IMR-90 (cell line): ENCODE results near the gene ORMDL3. TPM values are rescaled to one million over a fixed set of nuclear protein-coding genes. Genes with fewer than 3 reads are reported as not detected.

Source experiments
- ATAC-seq: fragments of 200-7000 bp; cut with Tn5 transposase; 2 replicates; pipeline ENCODE4 v1.9.1; 2020; ENCODE audit warnings: low read depth, mild to moderate bottlenecking, moderate library complexity
- BruUV-seq: library from RNA; stranded (reverse); fragments of 400-500 nt; replicated peaks from 2 replicates; lab custom pipeline; 2021; lab: Mats Ljungman, UMichigan
- CTCF ChIA-PET: fragments of 300-600 bp; formaldehyde crosslinking; extraction: SDS; loops from one replicate; lab custom pipeline; 2021; ENCODE audit warnings: antibody characterized with exemption; lab: Yijun Ruan, JAX
- POLR2A ChIA-PET: fragments of 300-600 bp; sonication (Branson Sonifier 250); formaldehyde crosslinking; loops from one replicate; lab custom pipeline; 2022; ENCODE audit warnings: antibody characterized with exemption; ENCODE audit not compliant: unreplicated experiment; lab: Charles Lee
- DNase-seq: peaks from one replicate; pipeline ENCODE4 v3.0.0; 2013
- H2AFZ ChIP-seq: replicated peaks from 2 replicates; pipeline ENCODE3; 2013; ENCODE audit warnings: low read length, mild to moderate bottlenecking; ENCODE audit not compliant: poor library complexity
- H2AK5ac ChIP-seq: 2 replicates; pipeline ENCODE4 v1.6.1; 2013; ENCODE audit warnings: low read depth, low read length, inconsistent platforms
- H2AK9ac ChIP-seq: replicated peaks from 2 replicates; pipeline ENCODE3; 2013; ENCODE audit warnings: mild to moderate bottlenecking, low read depth, low read length, moderate library complexity; ENCODE audit not compliant: poor library complexity
- H2BK120ac ChIP-seq: 2 replicates; pipeline ENCODE4 v1.6.1; 2013; ENCODE audit warnings: low read depth, low read length, inconsistent platforms
- H2BK15ac ChIP-seq: 3 replicates; pipeline ENCODE4 v1.6.1; 2013; ENCODE audit warnings: low read depth, low read length, inconsistent platforms
- H2BK20ac ChIP-seq: 2 replicates; pipeline ENCODE4 v1.6.1; 2013; ENCODE audit warnings: low read depth, mild to moderate bottlenecking, inconsistent platforms, low read length, moderate library complexity
- H2BK5ac ChIP-seq: 2 replicates; pipeline ENCODE4 v1.6.1; 2013; ENCODE audit warnings: mild to moderate bottlenecking, low read depth, low read length, inconsistent platforms; ENCODE audit not compliant: poor library complexity, severe bottlenecking
- H3K14ac ChIP-seq: replicated peaks from 2 replicates; pipeline ENCODE4 v1.6.1; 2013; ENCODE audit warnings: low read depth, low read length, inconsistent platforms
- H3K18ac ChIP-seq: 2 replicates; pipeline ENCODE4 v1.6.1; 2013; ENCODE audit warnings: low read depth, low read length, control low read depth
- H3K23ac ChIP-seq: 2 replicates; pipeline ENCODE4 v1.6.1; 2013; ENCODE audit warnings: low read depth, low read length, inconsistent platforms
- H3K27ac ChIP-seq: 2 replicates; pipeline ENCODE4 v1.5.1; 2013; ENCODE audit warnings: mild to moderate bottlenecking, control low read depth, low read length; ENCODE audit not compliant: insufficient read depth
- H3K27me3 ChIP-seq: 2 replicates; pipeline ENCODE4 v1.6.1; 2013; ENCODE audit warnings: low read length; ENCODE audit not compliant: control insufficient read depth, insufficient read depth
- H3K36me3 ChIP-seq: 2 replicates; pipeline ENCODE4 v1.6.1; 2013; ENCODE audit warnings: low read length, mixed read lengths; ENCODE audit not compliant: control insufficient read depth, insufficient read depth
- H3K4ac ChIP-seq: 2 replicates; pipeline ENCODE4 v1.6.1; 2013; ENCODE audit warnings: low read depth, low read length, inconsistent platforms
- H3K4me1 ChIP-seq: 2 replicates; pipeline ENCODE4 v1.6.1; 2013; ENCODE audit warnings: low read length, mixed read lengths; ENCODE audit not compliant: control insufficient read depth, insufficient read depth
- H3K4me2 ChIP-seq: 2 replicates; pipeline ENCODE4 v1.6.1; 2013; ENCODE audit warnings: low read depth, mild to moderate bottlenecking, control low read depth, low read length, moderate library complexity
- H3K4me3 ChIP-seq: 2 replicates; pipeline ENCODE4 v1.5.1; 2013; ENCODE audit warnings: low read depth, mild to moderate bottlenecking, control low read depth, low read length, moderate library complexity; ENCODE audit not compliant: insufficient read depth
- H3K56ac ChIP-seq: 2 replicates; pipeline ENCODE4 v1.6.1; 2013; ENCODE audit warnings: low read length, inconsistent platforms; ENCODE audit not compliant: insufficient read depth; ENCODE audit errors: extremely low read depth
- H3K79me1 ChIP-seq, 2 experiments: 2 replicates each; pipeline ENCODE4 v1.6.1; 2013; ENCODE audit warnings: low read length in 2 of 2, inconsistent platforms in 1 of 2, low read depth in 1 of 2
- H3K9ac ChIP-seq: 2 replicates; pipeline ENCODE4 v1.6.1; 2013; ENCODE audit warnings: low read depth, low read length, control low read depth
- H3K9me1 ChIP-seq: 2 replicates; pipeline ENCODE4 v1.6.1; 2013; ENCODE audit warnings: low read length, inconsistent platforms; ENCODE audit not compliant: insufficient read depth
- H3K9me3 ChIP-seq: 2 replicates; pipeline ENCODE4 v1.6.1; 2013; ENCODE audit warnings: low read length; ENCODE audit not compliant: control insufficient read depth, insufficient read depth
- H4K20me1 ChIP-seq: 2 replicates; pipeline ENCODE4 v1.6.1; 2013; ENCODE audit warnings: low read length, inconsistent platforms; ENCODE audit not compliant: insufficient read depth
- H4K5ac ChIP-seq: 2 replicates; pipeline ENCODE4 v1.6.1; 2013; ENCODE audit warnings: mild to moderate bottlenecking, low read depth, low read length, control low read depth
- H4K8ac ChIP-seq, 2 experiments: 2 replicates each; pipeline ENCODE4 v1.6.1; 2013; ENCODE audit warnings: low read depth in 2 of 2, low read length in 2 of 2, control low read depth in 1 of 2, inconsistent platforms in 1 of 2
- H4K91ac ChIP-seq: 2 replicates; pipeline ENCODE4 v1.6.1; 2013; ENCODE audit warnings: low read depth, low read length, inconsistent platforms; ENCODE audit not compliant: insufficient read depth
- RCOR1 ChIP-seq: IDR thresholded peaks from 2 replicates; pipeline ENCODE4 v1.6.1; 2012; ENCODE audit warnings: mild to moderate bottlenecking, low read length, improper control_type of control experiment; ENCODE audit not compliant: insufficient replicate concordance
- WGBS, 2 experiments: methylation state at CpG; one replicate each; pipeline versions ENCODE4 v1.1.5 to v1.1.7; 2013; ENCODE audit warnings: missing lambda C conversion rate in 2 of 2; ENCODE audit not compliant: insufficient read length in 1 of 2; ENCODE audit errors: extremely low coverage in 2 of 2; 5-methylcytosine and 5-hydroxymethylcytosine counted together
- dilution Hi-C: fragments of 300-500 bp; cut with HindIII; formaldehyde crosslinking; loops from one replicate; pipeline ENCODE4 v1.14.3; 2018; ENCODE audit warnings: low sequenced_read_pairs; ENCODE audit not compliant: unreplicated experiment
- in situ Hi-C: fragments of 300-500 bp; cut with MboI; formaldehyde crosslinking; loops from 3 replicates; pipeline ENCODE4 v1.14.3; 2019; ENCODE audit warnings: low sequenced_read_pairs, inconsistent platforms, mixed read lengths
- intact Hi-C: fragments of 100-400 bp; cut with micrococcal nuclease; formaldehyde crosslinking; loops from 2 replicates; pipeline ENCODE4 v1.10.0; 2022
- polyA plus RNA-seq, 3 experiments: library from polyadenylated mRNA; depleted of rRNA; stranded (reverse); fragments of >200 nt; gene quantifications; 2 replicates each; pipeline ENCODE4 v1.2.3, GENCODE V29; 2012; ENCODE audit warnings: low replicate concordance in 1 of 3
- total RNA-seq: library from RNA; depleted of rRNA; stranded (reverse); fragments of >200 nt; gene quantifications from 2 replicates; pipeline ENCODE4 v1.2.3, GENCODE V29; 2012
- TF ChIP-seq, protein P1 (sequence below): fragments of 150-350 bp; IDR thresholded peaks from 2 replicates; pipeline ENCODE4 v1.6.1; 2016; ENCODE audit warnings: low read depth, mild to moderate bottlenecking, low read length, moderate library complexity, borderline replicate concordance

ORMDL3 gene
- total and polyA plus RNA-seq, 2 of the 4 experiments (the other 2 are of a cell fraction) = 45.7 to 78.6 TPM

DNA sequence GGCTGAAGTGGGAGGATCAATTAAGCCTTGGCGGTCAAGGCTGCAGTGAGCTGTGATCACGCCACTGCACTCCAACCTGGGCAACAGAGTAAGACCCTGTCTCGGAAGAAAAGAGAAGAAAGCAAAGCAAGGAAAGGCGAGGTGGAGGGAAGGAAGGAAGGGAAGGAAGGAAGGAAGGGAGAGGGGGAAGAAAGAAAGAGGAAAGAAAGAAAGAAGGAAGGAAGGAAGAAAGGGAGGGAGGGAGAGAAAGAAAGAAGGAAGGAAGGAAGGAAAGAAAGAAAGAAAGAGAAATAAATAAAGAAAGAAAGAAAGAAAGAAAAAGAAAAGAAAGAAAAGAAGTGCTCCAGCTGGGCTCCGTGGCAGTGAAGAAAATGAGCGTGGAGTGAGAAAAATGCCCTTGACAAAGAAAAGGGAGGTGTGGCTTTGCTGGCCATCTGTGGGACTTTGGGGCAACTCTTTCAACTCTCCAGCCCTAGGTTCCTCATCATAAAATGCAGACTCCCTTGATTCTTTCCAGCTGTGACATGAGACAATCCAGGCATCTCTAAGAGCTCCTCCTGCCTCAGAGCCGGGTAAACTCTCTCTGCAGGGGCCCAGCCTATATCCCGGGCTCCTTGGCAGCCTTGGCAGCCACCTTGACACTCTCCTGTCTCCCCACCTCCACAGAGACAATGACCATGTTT, 37.8 kb upstream of the ORMDL3 start:
- H4K8ac ChIP-seq = no peak overlapping the region
- no peak for TF ChIP-seq RCOR1
- TF ChIP-seq, protein P1, sequence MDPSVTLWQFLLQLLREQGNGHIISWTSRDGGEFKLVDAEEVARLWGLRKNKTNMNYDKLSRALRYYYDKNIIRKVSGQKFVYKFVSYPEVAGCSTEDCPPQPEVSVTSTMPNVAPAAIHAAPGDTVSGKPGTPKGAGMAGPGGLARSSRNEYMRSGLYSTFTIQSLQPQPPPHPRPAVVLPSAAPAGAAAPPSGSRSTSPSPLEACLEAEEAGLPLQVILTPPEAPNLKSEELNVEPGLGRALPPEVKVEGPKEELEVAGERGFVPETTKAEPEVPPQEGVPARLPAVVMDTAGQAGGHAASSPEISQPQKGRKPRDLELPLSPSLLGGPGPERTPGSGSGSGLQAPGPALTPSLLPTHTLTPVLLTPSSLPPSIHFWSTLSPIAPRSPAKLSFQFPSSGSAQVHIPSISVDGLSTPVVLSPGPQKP = no peak
- no peak overlapping the region for H3K4ac ChIP-seq
- WGBS, 2 experiments = 56% methylated on average over 4 of the region's 8 CpGs; no CpG with 5 or more reads in 1 of the 2 experiments
- no peaks in the 10 kb centered on the region for H3K79me1 ChIP-seq
- no peak overlapping the region for H2AK5ac ChIP-seq
- H3K23ac ChIP-seq = no peak overlapping the region
- ATAC-seq (no peak), DNase-seq (no peak)
- H3K18ac ChIP-seq = no peak overlapping the region
- H3K14ac ChIP-seq = no peak overlapping the region
- H3K9ac ChIP-seq = no peak overlapping the region
- in situ Hi-C loops = no loop called here
- H2BK120ac ChIP-seq = no peak overlapping the region
- no peaks in the 10 kb centered on the region for H3K9me1 ChIP-seq
- CTCF ChIA-PET = no interaction called here
- H3K27me3 ChIP-seq = peaks cover 45% of the 10 kb centered on the region
- H3K4me2 ChIP-seq = no peak overlapping the region
- H4K20me1 ChIP-seq = no peaks in the 10 kb centered on the region
- H3K56ac ChIP-seq = no peak overlapping the region
- no peaks in the 10 kb centered on the region for H3K4me1 ChIP-seq
- H2AFZ ChIP-seq = no peak overlapping the region
- H3K27ac ChIP-seq = no peak overlapping the region
- H4K91ac ChIP-seq = no peak overlapping the region
- intact Hi-C loops = no loop called here
- no peaks in the 10 kb centered on the region for H3K9me3 ChIP-seq
- no peak overlapping the region for H2AK9ac ChIP-seq
- no peaks in the 10 kb centered on the region for H3K36me3 ChIP-seq
- H4K5ac ChIP-seq = no peak overlapping the region
- BruUV-seq = no TSS peak
- POLR2A ChIA-PET = no interaction called here
- no peak overlapping the region for H3K4me3 ChIP-seq
- H2BK5ac ChIP-seq = no peak overlapping the region
- no peak overlapping the region for H2BK15ac ChIP-seq
- H2BK20ac ChIP-seq = no peak overlapping the region
- dilution Hi-C loops = no loop called here
